ELR (cell line): ENCODE results near the gene MPC2.
"Not testable (repeated sequence)": the region's sequence is repeated elsewhere in the genome, so short reads cannot be mapped to it uniquely, and the experiment has no call there.

Experiments used
- DNase-seq: peaks from one replicate; pipeline ENCODE4 v3.0.0-alpha.2; 2015; ENCODE audit warnings: low read depth

Gene MPC2

DNA sequence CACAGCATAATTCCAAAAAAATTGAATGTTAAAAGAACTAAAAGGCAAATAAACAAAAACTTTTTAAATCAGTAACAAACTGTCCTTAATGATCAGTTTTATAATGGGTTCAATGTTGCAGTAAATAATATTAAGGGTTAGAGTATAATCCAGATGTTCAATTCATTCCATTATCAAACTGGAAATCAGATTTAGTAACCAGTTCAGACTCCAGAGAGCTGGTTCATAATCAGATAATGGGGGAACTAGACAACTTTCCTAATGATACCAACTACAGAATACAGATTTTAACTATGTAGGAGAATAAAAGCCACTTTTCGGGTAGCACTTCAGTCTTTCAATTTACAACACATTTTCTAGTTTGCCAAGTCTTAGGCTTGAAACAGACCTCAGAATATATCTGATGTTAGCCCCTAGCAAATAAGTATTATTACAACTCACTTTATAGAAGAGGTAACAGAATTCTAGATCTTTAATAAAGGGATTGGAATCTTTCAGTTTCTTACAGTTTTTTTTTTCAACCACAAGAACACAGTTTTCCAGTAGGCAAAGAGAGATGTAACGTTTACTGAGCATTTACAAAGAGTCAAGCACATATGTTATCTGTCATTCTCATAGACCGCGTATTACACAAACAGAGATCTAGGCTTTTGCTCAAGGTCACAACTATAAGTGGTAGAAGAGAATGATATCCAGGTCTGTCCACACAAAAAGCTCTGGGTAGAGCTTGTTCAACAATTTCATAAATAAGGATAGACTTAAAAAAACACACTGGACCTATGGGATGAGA is 2.3 kb downstream of the MPC2 start:
- DNase-seq: no peak

DNA sequence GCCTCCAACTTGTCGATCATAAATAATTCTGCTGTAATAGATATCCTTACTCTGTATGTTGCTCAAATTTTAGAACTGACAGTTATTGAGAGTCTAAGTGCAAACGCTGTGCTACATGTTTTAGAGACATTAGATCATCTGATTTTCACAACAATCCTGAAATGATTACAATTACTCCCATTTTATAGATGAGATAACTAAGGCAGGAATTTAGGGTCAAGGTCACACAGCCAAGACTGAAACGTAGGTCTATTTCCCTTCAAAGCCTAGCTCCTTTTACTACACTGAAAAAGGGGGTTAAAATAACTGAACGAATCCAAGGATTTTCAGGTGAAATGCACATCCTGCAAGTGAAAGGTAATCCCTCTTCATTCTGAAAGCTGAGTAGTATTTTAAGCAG is 3.1 kb downstream of the MPC2 start:
- DNase-seq: no peak

DNA sequence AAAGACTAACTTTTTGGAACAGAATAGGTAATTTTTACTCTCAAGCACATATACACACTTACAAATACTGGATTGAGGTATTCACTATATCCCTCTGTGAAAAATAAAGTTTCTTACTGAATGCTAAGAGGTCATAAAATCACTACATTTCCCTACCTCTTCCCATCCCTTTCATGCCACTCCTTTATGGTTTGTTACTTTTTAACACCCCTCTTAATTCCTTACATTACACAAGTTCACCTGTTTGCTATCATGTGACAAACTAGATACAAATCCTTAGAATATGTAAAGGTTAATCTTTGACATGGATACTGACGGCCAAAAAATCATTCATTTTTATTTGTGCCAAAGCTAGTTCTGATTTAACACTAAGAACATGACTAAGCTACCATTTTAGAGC is 7.1 kb downstream of the MPC2 start:
- no peak for DNase-seq

DNA sequence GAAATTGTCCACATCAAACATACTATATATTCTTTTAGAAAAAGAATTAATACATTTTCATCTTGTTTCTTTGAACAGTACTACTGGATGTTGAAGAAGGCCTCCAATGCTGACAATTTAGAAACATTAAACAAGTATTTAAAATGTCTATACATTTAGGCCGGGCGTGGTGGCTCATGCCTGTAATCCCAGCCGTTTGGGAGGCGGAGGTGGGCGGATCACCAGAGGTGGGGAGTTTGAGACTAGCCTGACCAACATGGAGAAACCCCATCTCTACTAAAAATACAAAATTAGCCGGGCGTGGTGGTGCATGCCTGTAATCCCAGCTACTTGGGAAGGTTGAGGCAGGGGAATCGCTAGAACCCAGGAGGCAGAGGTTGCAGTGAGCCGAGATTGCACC is 8.0 kb downstream of the MPC2 start:
- not testable (repeated sequence) for DNase-seq

DNA sequence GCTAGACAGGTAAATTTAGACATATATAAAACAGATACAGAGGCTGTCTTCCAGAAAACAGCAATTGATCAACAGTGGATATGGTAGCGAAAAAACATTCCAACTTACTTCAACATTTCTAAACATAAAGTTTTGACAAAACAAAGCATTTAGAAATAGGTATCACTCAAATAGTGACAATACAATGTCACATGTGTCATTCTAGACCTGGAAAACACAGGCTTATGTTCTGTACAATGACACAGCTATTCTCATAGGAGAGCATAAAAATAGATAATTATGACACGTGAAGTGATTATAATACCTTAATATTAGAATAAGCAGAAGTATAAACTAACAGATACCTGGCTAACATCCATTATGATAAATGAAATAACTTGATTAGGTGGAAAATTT is 8.4 kb downstream of the MPC2 start:
- DNase-seq: no peak

DNA sequence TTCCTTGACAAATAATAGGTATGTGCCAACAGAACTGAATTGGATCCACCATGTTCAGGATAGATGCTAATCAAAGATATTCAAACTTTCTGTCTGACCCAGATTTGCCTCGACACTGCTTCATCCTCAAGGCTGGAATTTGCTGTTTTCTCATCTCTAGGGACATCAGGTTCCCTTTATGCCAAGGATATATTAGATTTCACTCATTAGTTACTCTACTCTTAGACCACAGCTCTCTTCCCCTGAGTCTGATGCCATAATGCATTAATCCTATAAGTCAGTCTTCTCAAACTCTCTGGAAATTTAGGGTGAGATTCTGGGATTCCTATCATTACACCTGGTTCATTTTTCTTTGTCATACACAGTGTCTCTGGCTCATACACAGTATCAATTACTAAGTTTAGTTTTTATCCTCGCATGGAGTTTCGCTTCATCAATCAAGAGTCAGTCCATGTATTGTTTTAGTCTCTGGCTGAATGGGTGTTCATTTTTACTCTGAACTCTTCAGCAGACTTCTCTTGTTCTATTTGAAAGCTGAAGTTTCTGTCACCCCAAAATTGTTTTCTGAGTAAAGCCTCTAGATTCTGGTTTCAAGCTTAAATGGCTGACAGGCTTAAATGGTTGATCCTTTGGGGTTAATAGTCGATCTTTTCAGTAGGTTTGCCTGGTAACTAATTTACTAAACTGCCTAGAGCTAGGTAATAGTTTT is 9.7 kb downstream of the MPC2 start:
- DNase-seq: no peak

DNA sequence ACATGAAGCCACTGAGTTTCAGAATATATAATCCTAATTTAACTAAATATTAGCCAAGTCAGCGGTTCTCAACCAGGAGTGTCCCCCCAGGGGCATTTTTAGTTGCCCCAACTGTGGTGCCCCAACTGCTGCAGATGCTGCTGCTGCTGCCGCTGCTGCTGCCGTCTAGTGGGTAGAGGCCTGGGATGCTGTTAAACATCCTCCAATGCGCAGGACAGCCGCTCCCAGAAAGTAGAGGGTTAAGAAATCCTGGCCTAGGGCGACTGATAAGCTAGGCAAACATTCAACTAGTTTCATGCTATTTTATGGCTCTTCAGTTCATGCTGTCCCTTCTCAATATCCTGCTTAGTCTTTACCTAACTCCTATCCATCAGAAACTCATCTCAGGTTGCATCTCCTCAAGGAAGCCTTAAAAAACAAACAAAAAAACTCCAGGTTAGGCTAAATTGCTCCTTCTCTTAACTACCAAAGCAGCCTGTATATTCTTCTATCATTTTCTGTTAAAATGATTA is 10.3 kb downstream of the MPC2 start:
- no peak for DNase-seq

DNA sequence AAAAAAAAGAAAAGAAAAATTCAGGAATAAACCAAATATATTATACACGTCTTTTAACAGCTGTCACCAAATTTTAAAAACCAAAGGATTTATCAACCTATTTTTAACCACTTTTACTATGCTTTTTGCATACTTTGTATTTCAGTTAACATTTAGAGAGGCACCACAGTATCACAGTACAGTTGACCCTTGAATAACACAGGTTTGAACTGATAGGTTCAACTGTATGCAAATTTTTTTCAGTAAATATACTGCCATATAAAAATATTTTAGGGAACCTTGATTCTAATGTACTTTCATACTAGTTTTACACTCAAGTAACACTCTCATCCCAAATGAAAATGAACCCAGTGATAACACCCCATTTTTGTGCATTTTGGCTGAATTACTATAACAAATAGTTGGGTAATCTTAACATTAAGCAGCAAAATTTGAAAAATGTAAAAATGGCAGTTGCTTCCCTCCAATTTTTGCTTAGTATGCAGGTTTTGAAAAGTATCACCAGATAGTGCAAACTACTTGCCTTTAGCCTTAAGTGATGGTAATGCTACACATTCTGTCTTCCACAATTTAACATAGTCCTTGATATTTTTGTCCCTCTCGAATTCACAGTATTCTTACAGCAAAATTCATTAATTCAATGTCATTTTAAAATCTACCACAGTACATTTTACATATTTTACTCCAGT is 12.2 kb downstream of the MPC2 start:
- DNase-seq: no peak

DNA sequence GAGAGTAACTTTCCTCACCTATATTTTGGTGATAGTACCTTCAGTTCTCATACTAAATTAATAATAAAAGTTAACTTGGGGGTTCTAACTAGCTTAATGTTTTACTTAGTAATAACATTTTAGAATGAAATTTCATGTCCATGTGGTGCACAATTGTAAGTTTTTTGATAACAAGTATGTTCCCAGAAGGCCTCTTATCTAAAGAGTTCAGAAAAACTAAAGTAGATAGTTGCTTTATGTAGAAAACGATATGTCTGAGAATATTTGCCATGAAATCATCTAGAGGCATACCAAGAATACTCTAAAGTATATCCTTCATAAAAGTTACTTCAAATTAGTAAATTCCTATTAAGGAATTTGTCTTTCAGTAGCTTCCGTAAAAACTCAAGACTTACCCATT is 12.8 kb downstream of the MPC2 start:
- no peak for DNase-seq

DNA sequence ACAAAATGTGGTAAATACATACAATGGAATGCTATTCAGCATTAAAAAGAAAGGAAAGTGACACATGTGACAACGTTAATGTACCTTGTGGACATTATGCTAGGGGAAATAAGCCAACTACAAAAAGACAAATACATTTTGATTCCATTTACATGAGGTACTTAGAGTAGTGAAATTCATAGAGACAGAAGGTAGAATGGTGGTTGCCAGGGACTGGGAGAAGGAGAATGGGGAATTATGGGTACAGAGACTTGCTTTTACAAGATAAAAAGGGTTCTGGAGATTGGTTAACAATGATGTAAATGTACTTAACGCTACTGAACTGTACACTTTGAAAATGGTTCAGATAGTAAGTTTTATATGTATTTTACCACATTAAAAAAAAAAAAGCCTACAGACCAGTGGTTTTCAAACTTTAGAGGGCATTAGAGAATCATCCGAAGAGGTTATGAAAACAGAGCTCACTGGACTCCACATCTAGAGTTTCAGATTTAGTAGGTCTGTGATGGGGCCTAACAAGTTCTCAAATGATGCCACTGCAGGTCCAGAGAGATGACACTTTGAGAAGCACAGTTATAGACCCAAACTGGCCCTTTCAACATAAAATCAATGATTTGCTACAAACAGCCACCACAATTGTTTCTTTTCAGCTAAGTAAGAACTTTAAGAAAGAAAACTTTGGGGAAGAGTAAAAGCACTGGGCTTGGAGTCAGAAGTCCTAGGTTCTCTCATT is 13.4 kb downstream of the MPC2 start:
- DNase-seq: no peak

DNA sequence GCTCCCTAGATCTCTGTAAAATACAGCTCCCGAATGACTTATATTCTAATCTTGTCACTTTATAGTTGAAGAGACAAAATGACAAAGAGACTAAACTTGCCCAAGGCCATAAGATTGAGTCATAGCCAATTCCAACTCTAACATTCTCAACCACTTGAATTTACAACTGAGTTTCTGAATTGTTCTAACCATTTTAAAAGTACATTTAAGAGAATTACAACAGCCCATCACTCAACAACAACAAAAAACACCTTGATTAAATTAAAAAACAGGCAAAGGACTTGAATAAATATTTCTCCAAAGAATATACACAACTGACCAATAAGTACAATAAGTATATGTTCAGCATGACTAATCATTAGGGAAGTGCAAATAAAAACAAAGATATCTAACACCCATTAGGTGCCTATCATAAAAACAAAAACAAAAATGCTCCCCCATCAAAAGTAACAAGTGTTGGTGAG is 14.2 kb downstream of the MPC2 start:
- peak; percentile 63 for DNase-seq

DNA sequence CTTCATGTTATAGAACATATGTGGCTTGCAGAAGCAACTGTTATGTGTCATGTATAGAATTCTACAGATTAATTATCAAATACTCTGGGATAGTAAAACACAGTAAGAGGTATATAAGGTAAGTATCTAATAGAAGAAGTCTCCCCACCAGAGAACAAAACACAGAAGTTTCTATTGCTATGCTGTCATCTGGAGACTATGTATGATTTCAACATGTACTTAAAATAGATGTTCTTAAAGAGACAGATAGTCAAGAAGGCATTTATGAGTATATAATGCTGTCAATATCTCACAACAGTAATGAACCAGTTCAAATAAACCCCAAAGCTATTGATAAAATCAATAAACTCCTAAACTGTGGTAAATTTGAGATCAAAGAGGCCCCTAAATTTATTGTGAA is 14.8 kb downstream of the MPC2 start:
- DNase-seq: no peak

DNA sequence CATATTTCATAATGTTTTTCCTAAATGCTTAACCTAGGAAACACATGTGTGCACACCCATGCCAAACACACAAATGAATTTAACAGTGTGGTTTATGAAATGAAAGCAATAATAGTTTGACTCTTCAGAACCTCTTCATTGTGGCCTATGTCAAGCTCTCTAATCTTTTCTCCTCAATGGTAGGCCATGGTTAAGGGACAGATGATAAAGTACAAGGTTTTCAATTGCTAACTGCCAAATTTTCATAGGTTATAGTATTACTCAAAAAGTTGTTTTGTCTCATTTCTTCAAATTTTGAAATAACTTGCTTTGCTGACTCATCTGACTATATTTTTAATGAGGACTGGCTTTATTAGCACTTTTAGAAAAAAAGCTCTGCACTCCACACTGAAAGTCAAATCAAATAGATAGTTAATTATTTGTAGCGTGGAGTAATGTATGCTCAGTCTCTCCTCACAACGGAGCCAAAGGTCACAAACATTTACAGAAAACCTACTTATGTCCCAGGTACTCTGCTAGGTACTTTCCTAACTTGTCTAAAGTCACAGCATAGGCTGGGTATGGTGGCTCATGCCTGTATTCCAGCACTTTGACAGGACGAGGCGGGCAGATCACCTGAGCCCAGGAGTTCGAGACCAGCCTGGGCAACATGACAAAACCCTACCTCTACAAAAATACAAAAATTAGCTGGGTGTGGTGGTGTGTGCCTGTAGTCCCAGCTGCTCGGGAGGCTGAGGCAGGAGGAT is 19.9 kb downstream of the MPC2 start:
- DNase-seq: no peak

DNA sequence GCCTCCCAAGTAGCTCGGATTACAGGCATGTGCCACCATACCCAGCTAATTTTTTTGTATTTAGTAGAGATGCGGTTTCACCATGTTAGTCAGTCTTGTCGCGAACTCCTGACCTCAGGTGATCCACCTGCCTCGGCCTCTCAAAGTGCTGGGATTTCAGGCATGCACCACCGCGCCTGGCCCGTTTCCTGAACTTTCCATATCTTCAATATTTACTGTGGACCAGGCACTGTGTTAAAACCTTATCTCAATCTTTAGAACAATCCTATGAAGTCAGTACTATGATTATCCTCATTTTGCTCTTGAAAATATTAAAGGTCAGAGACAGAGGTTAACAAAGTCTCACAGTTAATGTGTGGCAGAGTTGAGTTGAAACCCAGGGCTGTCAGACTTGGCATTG is 21.3 kb downstream of the MPC2 start:
- DNase-seq: no peak

DNA sequence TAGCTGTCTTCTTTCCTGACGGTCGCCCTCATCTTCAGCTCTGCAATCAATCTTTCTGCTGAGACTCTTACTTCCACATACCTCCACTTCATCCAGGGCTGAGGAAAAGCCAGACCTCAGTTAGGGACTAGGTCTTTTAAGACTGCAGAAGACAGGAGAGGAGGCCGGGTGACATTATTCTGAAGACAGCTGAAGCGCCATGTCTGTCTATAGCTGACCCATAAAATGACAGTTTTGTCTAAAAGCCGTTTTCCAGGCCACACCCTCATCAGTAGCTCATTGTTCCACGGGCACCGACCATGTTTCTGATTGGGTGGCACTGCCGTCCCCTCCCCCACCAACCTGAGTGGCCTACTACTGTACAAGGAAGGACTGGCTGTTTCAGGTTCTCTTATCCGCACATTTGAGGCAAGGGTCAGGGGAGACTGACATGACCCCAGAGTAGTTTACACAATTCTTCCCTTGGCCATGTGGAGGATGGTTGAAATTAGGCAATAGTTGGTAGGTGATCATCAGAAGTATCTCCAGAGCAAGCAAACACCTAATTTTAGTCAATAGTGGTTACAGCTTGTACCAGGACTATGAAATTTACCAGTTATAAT is 22.9 kb downstream of the MPC2 start, which contains the start of gene ADCY10:
Gene ADCY10, minus strand, starts transcription at position 240 of the 602 bp plus-strand sequence. CDS start 8,994 bp downstream, outside the sequence.
- no peak for DNase-seq

DNA sequence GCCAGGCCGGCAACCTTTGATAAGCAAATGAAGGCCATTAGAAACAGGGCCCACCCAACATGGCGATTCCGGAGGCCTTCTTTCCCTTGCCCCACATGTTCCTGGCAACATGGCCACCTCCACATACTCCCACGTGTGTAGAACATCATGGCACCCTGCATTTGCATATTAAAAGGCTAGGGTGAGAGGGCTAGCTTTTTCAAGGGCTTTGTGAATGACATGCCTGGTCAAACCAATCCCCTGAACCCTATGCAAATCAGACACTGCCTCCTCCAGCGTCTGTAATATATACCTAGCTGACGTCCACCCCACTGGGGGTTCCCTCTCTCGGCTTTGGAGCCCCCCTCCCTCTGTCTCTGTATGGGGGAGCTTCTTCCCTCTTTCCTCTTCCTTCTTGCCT is 24.6 kb downstream of the MPC2 start:
- no peak for DNase-seq

DNA sequence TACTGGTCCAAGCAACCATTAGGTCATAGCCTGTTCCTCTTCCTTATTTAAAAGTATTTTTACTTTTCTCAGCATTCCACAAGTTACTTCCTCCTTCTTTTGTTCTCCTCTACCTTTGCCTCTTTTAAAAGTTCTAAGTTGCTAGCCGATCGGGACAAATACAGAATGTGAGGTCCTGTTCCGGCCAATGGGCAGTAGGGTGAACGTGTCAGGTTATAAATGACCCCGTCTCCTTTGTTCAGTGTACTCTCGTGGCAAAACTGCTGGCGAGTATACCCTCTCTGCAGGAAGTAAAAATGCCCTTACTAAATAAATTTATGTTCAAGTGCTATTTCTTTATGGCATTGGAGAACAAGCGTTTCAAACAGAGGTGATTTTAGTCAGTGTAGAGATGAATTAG is 25.5 kb downstream of the MPC2 start:
- DNase-seq: no peak

DNA sequence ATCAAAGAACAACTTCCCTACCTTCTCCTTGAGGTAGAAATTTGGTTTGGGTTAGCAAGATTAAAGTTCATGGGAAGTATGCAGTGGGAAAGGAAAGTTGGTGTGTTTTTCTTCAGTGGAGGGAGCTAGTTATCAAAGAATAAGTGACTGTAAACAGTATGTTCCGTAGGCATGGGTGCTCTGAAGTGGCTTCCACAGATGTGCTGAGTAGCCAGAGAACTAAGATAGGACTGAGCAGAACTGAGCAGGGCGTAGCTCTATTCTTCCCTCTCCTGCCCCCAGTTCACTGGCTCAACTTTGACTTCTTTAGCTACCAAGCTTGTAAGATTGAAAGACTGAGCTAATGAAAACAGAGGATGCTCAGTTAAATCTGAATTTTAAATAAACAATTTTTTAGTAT is 26.3 kb downstream of the MPC2 start:
- DNase-seq: no peak

DNA sequence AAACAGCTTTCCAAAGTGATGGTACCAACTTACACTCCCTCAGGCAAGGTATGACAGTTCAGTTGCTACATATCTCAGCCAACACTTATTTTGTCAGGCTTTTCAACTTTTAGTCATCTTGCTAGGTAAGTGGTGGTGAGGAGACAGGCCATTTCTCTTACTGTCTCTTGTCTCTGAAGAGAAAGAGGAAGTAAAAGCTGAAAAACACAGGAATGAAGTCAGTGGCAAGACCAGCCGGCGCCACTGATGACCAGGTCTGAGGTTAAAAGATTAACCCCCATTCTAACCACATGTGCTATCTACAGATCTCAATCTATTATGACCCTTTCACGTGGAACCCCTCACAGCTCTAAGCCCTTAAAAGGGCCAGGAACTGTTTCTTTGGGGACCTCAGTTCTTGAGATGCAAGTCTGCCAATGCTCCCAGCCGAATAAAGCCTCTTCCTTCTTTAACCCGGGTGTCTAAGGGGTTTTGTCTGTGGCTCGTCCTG is 27.1 kb downstream of the MPC2 start:
- no peak for DNase-seq

DNA sequence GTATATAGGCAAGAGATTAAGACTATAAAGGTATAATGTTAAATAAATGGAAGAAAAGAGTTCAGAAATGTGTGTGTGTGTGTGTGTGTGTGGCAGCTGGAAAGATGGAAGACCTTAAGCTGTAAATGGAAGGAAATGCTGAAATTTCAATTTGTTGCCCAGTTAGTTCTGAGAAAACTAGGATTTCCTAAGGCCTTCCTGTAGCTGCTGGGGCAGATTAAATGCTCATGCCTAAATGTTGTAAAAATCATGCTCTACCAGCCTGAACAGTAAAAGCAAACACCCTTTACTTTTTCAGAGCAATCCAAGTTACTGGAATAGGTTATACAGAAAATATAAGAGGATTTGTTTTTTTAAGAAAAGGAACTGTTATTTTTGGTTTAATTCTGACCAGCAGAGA is 31.2 kb downstream of the MPC2 start:
- no peak for DNase-seq

DNA sequence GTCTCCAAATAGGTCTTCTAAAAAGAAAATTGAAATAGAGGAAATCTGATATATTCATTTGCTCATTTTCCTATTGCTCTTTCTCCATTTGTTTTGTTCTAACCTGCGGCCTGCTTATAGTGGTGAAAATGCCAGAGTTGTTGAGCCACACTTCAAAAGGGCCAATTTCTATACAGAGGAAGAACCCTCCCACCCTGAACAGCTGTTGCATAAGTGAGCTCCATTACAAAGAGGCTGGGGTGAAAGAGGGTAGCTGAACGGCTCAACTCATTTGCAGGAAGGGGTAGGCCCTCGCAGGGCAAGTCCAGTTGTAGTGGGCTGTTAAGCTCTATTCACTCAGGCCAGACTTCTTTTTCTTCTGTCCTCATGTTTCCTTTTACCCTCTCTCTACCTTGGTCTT is 31.7 kb downstream of the MPC2 start:
- DNase-seq: peak; percentile 8
